Effector CD4-positive, alpha-beta T cell (primary cell): Measurements from ENCODE around the gene C9.
"Not testable (repeated sequence)": the region's sequence is repeated elsewhere in the genome, so short reads cannot be mapped to it uniquely, and the experiment has no call there.

ENCODE experiments used
- DNase-seq: peaks from one replicate; pipeline ENCODE4 v3.0.0-alpha.2; 2020

C9 gene

GRCh38 chr5:39256477-39257235 lies 107.6 kb downstream of the C9 start:
- no peak for DNase-seq

- no peak for DNase-seq
These were observed 108.9 kb downstream of the C9 start for GRCh38 chr5:39255406-39255805.

- no peak for DNase-seq
These were observed 109.6 kb downstream of the C9 start for GRCh38 chr5:39254671-39255070.

GRCh38 chr5:39253196-39253595 lies 111.1 kb downstream of the C9 start:
- DNase-seq: no peak

GRCh38 chr5:39249564-39250274 lies 114.6 kb downstream of the C9 start:
- DNase-seq: no peak

GRCh38 chr5:39249069-39249468 lies 115.2 kb downstream of the C9 start:
- no peak for DNase-seq

- no peak for DNase-seq
These were observed 123.5 kb downstream of the C9 start for GRCh38 chr5:39240750-39241149.

- no peak for DNase-seq
These were observed 125.8 kb downstream of the C9 start for GRCh38 chr5:39238366-39239105.

GRCh38 chr5:39236718-39237117 lies 127.6 kb downstream of the C9 start:
- DNase-seq: no peak

GRCh38 chr5:39235648-39236047 lies 128.6 kb downstream of the C9 start:
- no peak for DNase-seq

- not testable (repeated sequence) for DNase-seq
These were observed 129.8 kb downstream of the C9 start for GRCh38 chr5:39234494-39234893.
